ENCODE results near the gene CFHR5.

GRCh38 chr1:197029749-197030148, 52.4 kb downstream of the CFHR5 start:
- TF ChIP-seq REST (IDR thresholded peaks at IDR 0.05; ENCODE audit: insufficient read depth in 1 of 2, low read depth in 2 of 2, low read length in 2 of 2) (no peak), POLR2AphosphoS5 (IDR thresholded peaks at IDR 0.05; ENCODE audit: low read depth, low read length) (no peak), TAF1 (IDR thresholded peaks at IDR 0.05; ENCODE audit: borderline replicate concordance, insufficient read depth, low read length) (no peak), SIN3A (IDR thresholded peaks at IDR 0.05; ENCODE audit: borderline replicate concordance, insufficient read depth, low read length) (no peak)

Data from PFSK-1 (cell line).